HG03575 (cell line): ENCODE measurements around the gene UBE2V1.
"Not testable (repeated sequence)": the region's sequence is repeated elsewhere in the genome, so short reads cannot be mapped to it uniquely, and the experiment has no call there.

Experiments used
- ATAC-seq: cut with Tn5 transposase; IDR thresholded peaks from one replicate; pipeline ENCODE4 v1.9.1; 2021; ENCODE audit not compliant: unreplicated experiment, insufficient number of reproducible peaks, low FRiP score; ENCODE audit errors: extremely low read depth

UBE2V1 gene

GRCh38 chr20:50101887-50102286 lies 11.1 kb downstream of the UBE2V1 start:
- no peak for ATAC-seq

- ATAC-seq, result no peak
Observed at GRCh38 chr20:50101281-50101680, 11.7 kb downstream of the UBE2V1 start.

DNA sequence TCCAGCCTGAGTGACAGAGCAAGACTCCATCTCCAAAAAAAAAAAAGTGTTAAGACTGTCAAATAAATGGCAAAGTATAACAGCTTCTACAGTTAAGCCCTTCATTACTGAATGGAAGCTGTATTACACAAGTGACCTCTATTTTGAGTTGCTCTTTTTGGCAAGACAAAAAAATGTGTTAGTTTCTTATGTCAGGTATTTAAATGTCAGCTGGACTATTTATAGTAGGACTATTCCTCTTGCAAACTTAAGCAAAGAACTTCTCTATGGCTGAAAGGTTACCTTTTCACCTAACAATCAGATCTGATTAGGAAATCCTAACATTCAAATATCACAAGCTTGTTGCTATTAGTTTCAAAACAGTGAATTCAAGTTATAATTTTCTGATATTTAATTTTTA lies 12.4 kb downstream of the UBE2V1 start:
- ATAC-seq, result no peak

DNA sequence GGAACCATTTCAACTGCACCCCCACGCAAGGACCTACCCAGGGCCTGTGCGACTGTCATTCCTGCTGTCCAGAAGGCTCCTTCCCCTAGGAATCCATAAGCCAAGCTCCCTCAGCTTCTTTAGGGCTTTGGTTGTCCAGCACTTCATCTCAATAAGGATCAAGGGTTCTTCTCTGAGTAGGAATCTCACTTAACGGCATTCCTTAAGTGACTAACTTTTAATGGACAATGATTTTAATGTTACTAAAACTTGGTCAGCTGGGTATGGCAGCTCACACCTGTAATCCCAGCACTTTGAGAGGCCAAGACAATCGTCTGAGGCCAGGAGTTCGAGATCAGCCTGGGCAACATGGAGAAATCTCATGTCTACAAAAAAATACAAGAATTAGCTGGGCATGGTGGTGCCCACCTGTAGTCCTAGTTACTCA lies 13.4 kb downstream of the UBE2V1 start:
- ATAC-seq, result no peak

- no peak for ATAC-seq
Observed at GRCh38 chr20:50099113-50099512, 13.8 kb downstream of the UBE2V1 start.

GRCh38 chr20:50098259-50098658 lies 14.7 kb downstream of the UBE2V1 start:
- no peak for ATAC-seq

GRCh38 chr20:50097843-50098242 lies 15.1 kb downstream of the UBE2V1 start:
- no peak for ATAC-seq

GRCh38 chr20:50096237-50096636 lies 16.7 kb downstream of the UBE2V1 start:
- ATAC-seq, result no peak

DNA sequence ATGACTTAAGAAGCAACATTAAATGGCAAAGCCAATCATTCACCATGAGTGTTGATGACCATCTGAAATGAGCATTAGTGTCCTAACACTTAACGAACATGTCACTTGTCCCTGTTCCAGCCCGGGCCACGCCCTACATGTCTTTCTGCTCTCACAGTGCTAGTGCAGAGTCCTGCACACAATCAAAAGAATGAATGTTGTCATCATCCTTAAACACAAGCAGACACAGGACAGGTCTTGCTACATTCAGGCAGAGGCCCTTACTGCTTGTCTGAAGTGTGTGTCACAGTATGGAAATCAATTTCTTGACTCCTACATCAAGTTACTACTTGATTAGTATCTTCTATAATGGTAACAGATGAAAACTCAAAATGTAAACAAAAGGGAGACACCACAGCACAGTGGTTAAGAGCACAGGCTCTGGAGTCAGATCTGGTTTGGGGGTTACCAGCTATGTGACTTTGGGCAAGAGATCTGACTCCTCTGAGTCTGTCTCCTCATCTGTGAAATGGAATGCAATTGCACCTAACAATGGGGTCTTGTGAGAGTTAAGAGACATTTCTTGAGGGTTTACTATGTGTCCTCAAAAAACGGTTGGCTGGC lies 17.4 kb downstream of the UBE2V1 start:
- ATAC-seq, result no peak

DNA sequence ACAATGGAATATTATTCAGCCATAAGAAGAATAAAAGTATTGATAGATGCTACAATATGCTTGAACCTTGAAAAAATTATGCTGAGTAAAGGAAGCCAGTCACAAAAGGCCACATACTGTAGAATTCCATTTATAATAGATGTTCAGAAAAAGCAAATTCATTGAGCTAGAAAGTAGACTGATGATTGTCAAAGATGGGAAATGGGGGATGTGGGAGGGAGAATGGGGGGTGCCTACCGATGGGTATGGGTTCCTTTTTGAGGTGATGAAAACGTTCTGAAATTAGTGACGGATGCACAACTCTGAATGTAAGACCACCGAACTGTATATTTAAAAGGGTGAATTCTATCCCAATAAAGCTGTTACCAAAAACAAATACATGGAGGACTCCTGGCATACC lies 18.4 kb downstream of the UBE2V1 start:
- no peak for ATAC-seq

- ATAC-seq, result no peak
Observed at GRCh38 chr20:50093240-50093639, 19.7 kb downstream of the UBE2V1 start.

- no peak for ATAC-seq
Observed at GRCh38 chr20:50092436-50092835, 20.5 kb downstream of the UBE2V1 start.

DNA sequence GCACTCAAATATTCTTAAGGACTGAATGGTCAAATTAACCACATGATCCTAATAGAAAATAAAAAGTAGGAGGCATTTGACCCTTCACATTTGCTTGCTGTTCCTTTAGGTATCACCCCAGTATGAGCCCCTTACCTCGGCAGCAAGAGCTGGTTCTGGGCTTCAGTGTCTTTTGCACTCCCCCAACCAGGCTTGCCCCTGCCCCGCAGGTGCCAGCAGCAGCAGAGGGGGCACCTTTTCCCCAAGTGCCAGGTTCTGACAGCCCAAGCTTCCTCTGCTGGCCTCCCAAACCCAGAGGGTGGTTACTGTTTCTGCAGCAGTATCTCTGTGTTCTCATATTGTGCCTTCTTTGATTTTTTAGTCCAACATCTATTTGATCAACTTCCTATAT lies 23.2 kb downstream of the UBE2V1 start:
- ATAC-seq, result no peak

DNA sequence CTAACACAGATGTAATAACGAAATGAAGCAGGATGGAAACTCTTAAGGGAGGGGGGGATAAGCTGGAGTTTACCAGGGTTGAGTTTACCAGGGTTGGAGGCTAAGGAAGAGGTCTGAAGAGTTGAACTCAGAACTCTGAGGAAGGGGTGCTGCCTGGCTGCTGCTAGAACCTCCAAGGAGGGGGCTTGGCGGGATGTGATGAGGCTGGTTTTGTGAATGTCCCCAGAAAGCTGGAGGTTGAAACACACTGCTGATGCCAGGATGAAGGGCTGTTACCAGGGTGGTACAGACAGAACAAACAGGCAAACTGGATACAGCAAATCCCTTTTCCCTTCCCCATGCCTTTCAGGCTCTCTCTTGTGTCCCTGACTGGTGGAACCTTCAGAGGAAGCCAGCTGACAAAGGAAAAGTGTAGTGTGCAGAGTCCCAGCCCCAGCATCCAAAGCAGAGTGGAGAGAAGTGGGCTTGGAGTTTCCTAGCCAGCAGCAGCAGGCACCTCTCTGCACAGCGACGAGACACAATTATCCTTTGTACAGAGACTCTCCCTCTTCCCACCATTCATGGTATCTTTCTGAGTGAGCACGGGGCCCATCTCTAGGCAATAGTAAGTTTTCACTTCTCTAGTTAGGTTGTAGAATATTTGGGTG lies 23.7 kb downstream of the UBE2V1 start:
- no peak for ATAC-seq

DNA sequence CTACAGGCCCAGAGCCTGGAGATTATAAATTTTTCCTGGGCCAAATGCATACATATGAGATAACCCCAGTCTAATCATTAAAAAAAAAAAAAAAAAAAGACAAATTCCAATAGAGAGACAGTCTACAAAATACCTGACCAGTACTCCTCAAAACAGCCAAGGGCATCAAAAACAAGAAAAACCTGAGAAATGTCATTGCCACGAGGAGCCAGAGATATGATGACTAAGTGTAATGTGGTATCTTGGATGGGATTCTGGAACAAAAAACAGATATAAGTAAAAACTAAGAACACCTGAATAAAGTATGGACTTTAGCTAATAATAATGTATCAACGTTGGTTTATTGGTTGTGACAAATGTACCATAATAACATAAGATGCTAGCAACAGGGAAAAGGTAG lies 24.9 kb downstream of the UBE2V1 start:
- ATAC-seq, result no peak

- ATAC-seq, result no peak
Observed at GRCh38 chr20:50085481-50086365, 27.2 kb downstream of the UBE2V1 start.

- ATAC-seq, result no peak
Observed at GRCh38 chr20:50085146-50085480, 27.8 kb downstream of the UBE2V1 start.

- no peak for ATAC-seq
Observed at GRCh38 chr20:50083034-50083433, 29.9 kb downstream of the UBE2V1 start.

GRCh38 chr20:50082056-50082455 lies 30.9 kb downstream of the UBE2V1 start:
- not testable (repeated sequence) for ATAC-seq
